Tibial nerve (tissue), 4 donors: ENCODE data around the gene MARCO. TPM values are rescaled to one million over a fixed set of nuclear protein-coding genes. Genes with fewer than 3 reads are reported as not detected.

Source experiments
- DNase-seq, 2 donors: peaks; one replicate each; pipeline ENCODE4 v3.0.0-alpha.2; 2019; ENCODE audit warnings: low spot score in 2 of 2
- H3K27ac ChIP-seq, 4 donors: fragments of 200-600 bp; sonication (generic) in 3 of 4; one replicate each; pipeline ENCODE4 v1.5.1; 2017 to 2019; ENCODE audit warnings: mild to moderate bottlenecking in 1 of 4
- H3K27me3 ChIP-seq, 2 donors: fragments of 200-600 bp; sonication (generic) in 1 of 2; one replicate each; pipeline versions ENCODE4 v1.5.1 to v1.6.0; 2017 to 2019
- H3K36me3 ChIP-seq, 3 donors: fragments of 200-600 bp; sonication (generic); one replicate each; pipeline ENCODE4 v1.5.1; 2018 to 2019
- H3K4me1 ChIP-seq, 4 donors: fragments of 200-600 bp; sonication (generic) in 3 of 4; one replicate each; pipeline ENCODE4 v1.5.1; 2017 to 2019
- H3K4me3 ChIP-seq, 4 donors: fragments of 200-600 bp; sonication (generic) in 3 of 4; one replicate each; pipeline ENCODE4 v1.5.1; 2017 to 2019; ENCODE audit warnings: mild to moderate bottlenecking in 1 of 4, moderate library complexity in 1 of 4
- H3K9me3 ChIP-seq, 4 donors: fragments of 200-600 bp; sonication (generic) in 3 of 4; one replicate each; pipeline ENCODE4 v1.5.1; 2017 to 2019
- CTCF ChIP-seq, 5 experiments: fragments of 200-600 bp in 3 of 5; fragments of 450-650 bp in 2 of 5; sonication (generic) in 3 of 5; IDR thresholded peaks; one replicate each; pipeline ENCODE4 v1.5.1; 2016 to 2019; ENCODE audit warnings: antibody characterized with exemption in 5 of 5, mild to moderate bottlenecking in 3 of 5, moderate library complexity in 2 of 5
- EP300 ChIP-seq, 2 donors: sonication (generic); formaldehyde crosslinking; IDR thresholded peaks; one replicate each; pipeline ENCODE4 v1.6.1; 2017; ENCODE audit warnings: antibody characterized with exemption in 2 of 2, mild to moderate bottlenecking in 1 of 2
- POLR2A ChIP-seq, 2 donors: fragments of 450-650 bp; IDR thresholded peaks; one replicate each; pipeline ENCODE4 v1.6.1; 2017; ENCODE audit warnings: antibody characterized with exemption in 2 of 2, mild to moderate bottlenecking in 2 of 2, moderate library complexity in 2 of 2
- WGBS, 2 donors: methylation state at CpG; one replicate each; pipeline ENCODE4 v1.1.5; 2018; 5-methylcytosine and 5-hydroxymethylcytosine counted together
- total RNA-seq, 4 donors: library from RNA; depleted of rRNA; stranded (reverse); fragments of >200 nt; gene quantifications; one replicate each; pipeline ENCODE4 v1.1.0, GENCODE V29; 2016

The MARCO gene
- total RNA-seq, 4 donors from 2014 or later: 11.1 to 59.4 (median 14.8) TPM

- Histone ChIP-seq H3K4me3 (no peak overlapping the region), H3K27ac (no peak overlapping the region), H3K27me3 (no peaks in the 10 kb centered on the region), H3K9me3 (peaks cover 0 to 8% (median 0%) of the 10 kb centered on the region in 4 donors), H3K36me3 (no peaks in the 10 kb centered on the region), H3K4me1 (no peaks in the 10 kb centered on the region)
- DNase-seq: no peak
- WGBS, 2 donors: 68 to 70% methylated on average over 4 of the region's 4 CpGs
- TF ChIP-seq POLR2A (IDR thresholded peaks at IDR 0.05) (no peak), CTCF (IDR thresholded peaks at IDR 0.05) (no peak), EP300 (IDR thresholded peaks at IDR 0.05) (no peak)
Observed at GRCh38 chr2:118973542-118973951, 31.6 kb downstream of the MARCO start.

GRCh38 chr2:118974103-118974993, 32.4 kb downstream of the MARCO start:
- no peak overlapping the region for H3K4me3 ChIP-seq
- no peak overlapping the region for H3K27ac ChIP-seq
- WGBS, 2 donors: 65 to 73% methylated on average over 13 of the region's 13 CpGs
- no peaks in the 10 kb centered on the region for H3K4me1 ChIP-seq
- no peak for TF ChIP-seq CTCF (IDR thresholded peaks at IDR 0.05)
- no peak for TF ChIP-seq EP300 (IDR thresholded peaks at IDR 0.05)
- TF ChIP-seq POLR2A (IDR thresholded peaks at IDR 0.05): no peak
- DNase-seq: no peak
- peaks cover 0 to 8% (median 0%) of the 10 kb centered on the region in 4 donors for H3K9me3 ChIP-seq
- H3K36me3 ChIP-seq: no peaks in the 10 kb centered on the region
- H3K27me3 ChIP-seq: no peaks in the 10 kb centered on the region

- Histone ChIP-seq H3K4me1 (no peaks in the 10 kb centered on the region), H3K27me3 (no peaks in the 10 kb centered on the region), H3K36me3 (no peaks in the 10 kb centered on the region), H3K4me3 (no peak overlapping the region), H3K27ac (no peak overlapping the region), H3K9me3 (peaks cover 0 to 8% (median 0%) of the 10 kb centered on the region in 4 donors)
- no peak for DNase-seq
- TF ChIP-seq CTCF (IDR thresholded peaks at IDR 0.05) (no peak), EP300 (IDR thresholded peaks at IDR 0.05) (no peak), POLR2A (IDR thresholded peaks at IDR 0.05) (no peak)
- 48 to 49% methylated on average over 5 of the region's 5 CpGs for WGBS, 2 donors
Observed at GRCh38 chr2:118975133-118975532, 33.1 kb downstream of the MARCO start.

- Histone ChIP-seq H3K27me3 (no peaks in the 10 kb centered on the region), H3K4me3 (no peak overlapping the region), H3K36me3 (no peaks in the 10 kb centered on the region), H3K27ac (no peak overlapping the region), H3K9me3 (peaks cover 0 to 8% (median 0%) of the 10 kb centered on the region in 4 donors), H3K4me1 (no peaks in the 10 kb centered on the region)
- TF ChIP-seq CTCF (IDR thresholded peaks at IDR 0.05): no peak
- no peak for TF ChIP-seq POLR2A (IDR thresholded peaks at IDR 0.05)
- TF ChIP-seq EP300 (IDR thresholded peaks at IDR 0.05): no peak
- 78 to 90% methylated on average over 2 of the region's 2 CpGs for WGBS, 2 donors
- DNase-seq: no peak
Observed at GRCh38 chr2:118978064-118978463, 36.1 kb downstream of the MARCO start.

GRCh38 chr2:118979152-118979861, 37.3 kb downstream of the MARCO start:
- Histone ChIP-seq H3K27ac (no peak overlapping the region), H3K9me3 (peaks cover 0 to 8% (median 0%) of the 10 kb centered on the region in 4 donors), H3K4me1 (no peaks in the 10 kb centered on the region), H3K27me3 (no peaks in the 10 kb centered on the region), H3K36me3 (no peaks in the 10 kb centered on the region), H3K4me3 (no peak overlapping the region)
- DNase-seq: no peak
- 73 to 87% methylated on average over 5 of the region's 5 CpGs for WGBS, 2 donors
- TF ChIP-seq POLR2A (IDR thresholded peaks at IDR 0.05) (no peak), CTCF (IDR thresholded peaks at IDR 0.05) (no peak), EP300 (IDR thresholded peaks at IDR 0.05) (no peak)
